WTC11 (cell line): ENCODE results near the gene PAMR1. TPM values are rescaled to one million over a fixed set of nuclear protein-coding genes. Genes with fewer than 3 reads are reported as not detected.
"Not testable (repeated sequence)": the region's sequence is repeated elsewhere in the genome, so short reads cannot be mapped to it uniquely, and the experiment has no call there.

Source experiments
- ATAC-seq: fragments of 200-7000 bp; cut with Tn5 transposase; 2 replicates; pipeline ENCODE4 v1.10.0; 2021; ENCODE audit warnings: mild to moderate bottlenecking, moderate library complexity
- CTCF ChIA-PET: fragments of 300-600 bp; sonication (Branson Sonifier 250); formaldehyde crosslinking; loops from one replicate; lab custom pipeline; 2021; ENCODE audit warnings: antibody characterized with exemption; lab: Charles Lee
- POLR2A ChIA-PET: fragments of 350-600 bp; sonication (Branson Sonifier 250); formaldehyde crosslinking; loops from one replicate; lab custom pipeline; 2021; ENCODE audit warnings: antibody characterized with exemption; lab: Charles Lee
- DNase-seq: peaks from one replicate; pipeline ENCODE4 v3.0.0; 2021; ENCODE audit warnings: low spot score
- H3K27ac Mint-ChIP-seq: 2 replicates; pipeline ENCODE4 v1.8.0; 2021; ENCODE audit warnings: mixed read lengths
- H3K27me3 Mint-ChIP-seq: 2 replicates; pipeline ENCODE4 v1.8.0; 2021; ENCODE audit warnings: low read depth, mild to moderate bottlenecking, moderate library complexity, mixed read lengths
- H3K36me3 Mint-ChIP-seq: 2 replicates; pipeline ENCODE4 v1.8.0; 2021; ENCODE audit warnings: mixed read lengths
- H3K4me1 Mint-ChIP-seq: 2 replicates; pipeline ENCODE4 v1.8.0; 2022; ENCODE audit warnings: mixed read lengths
- H3K4me3 Mint-ChIP-seq: 2 replicates; pipeline ENCODE4 v1.8.0; 2021; ENCODE audit warnings: mild to moderate bottlenecking, moderate library complexity, mixed read lengths
- H3K9me3 Mint-ChIP-seq: 2 replicates; pipeline ENCODE4 v1.8.0; 2021; ENCODE audit warnings: mixed read lengths
- CDX4 ChIP-seq: fragments of 250-450 bp; sonication (Bioruptor Pico); IDR thresholded peaks from 2 replicates; pipeline ENCODE4 v1.9.0; 2021; ENCODE audit warnings: moderate library complexity, mild to moderate bottlenecking, inconsistent platforms, borderline replicate concordance
- ETV6 ChIP-seq: sonication (generic); formaldehyde crosslinking; IDR thresholded peaks from 2 replicates; pipeline ENCODE4 v1.8.1; 2022; ENCODE audit warnings: mild to moderate bottlenecking, missing genetic modification reagents
- FOXJ3 ChIP-seq: sonication (generic); formaldehyde crosslinking; IDR thresholded peaks from 2 replicates; pipeline ENCODE4 v1.9.0; 2021; ENCODE audit warnings: missing genetic modification reagents, mild to moderate bottlenecking, borderline replicate concordance
- FOXK1 ChIP-seq: sonication (generic); formaldehyde crosslinking; IDR thresholded peaks from 2 replicates; pipeline ENCODE4 v1.8.0; 2022; ENCODE audit warnings: mild to moderate bottlenecking, moderate library complexity, missing genetic modification reagents
- FOXP1 ChIP-seq: sonication (generic); formaldehyde crosslinking; IDR thresholded peaks from 2 replicates; pipeline ENCODE4 v1.8.0; 2022; ENCODE audit warnings: missing genetic modification reagents, mild to moderate bottlenecking, moderate library complexity, borderline replicate concordance
- FOXP4 ChIP-seq: sonication (generic); formaldehyde crosslinking; IDR thresholded peaks from 2 replicates; pipeline ENCODE4 v1.8.0; 2022; ENCODE audit warnings: mild to moderate bottlenecking, missing genetic modification reagents
- HMGXB4 ChIP-seq: sonication (generic); formaldehyde crosslinking; IDR thresholded peaks from 2 replicates; pipeline ENCODE4 v1.8.1; 2023; ENCODE audit warnings: mild to moderate bottlenecking, moderate library complexity, missing genetic modification reagents
- NFYB ChIP-seq: sonication (generic); formaldehyde crosslinking; conservative IDR thresholded peaks from 2 replicates; pipeline ENCODE4 v1.8.0; 2022; ENCODE audit warnings: low read depth, missing genetic modification reagents
- RELA ChIP-seq: sonication (generic); formaldehyde crosslinking; IDR thresholded peaks from 2 replicates; pipeline ENCODE4 v1.8.1; 2022; ENCODE audit warnings: missing genetic modification reagents, mild to moderate bottlenecking, borderline replicate concordance
- USF1 ChIP-seq: sonication (generic); formaldehyde crosslinking; IDR thresholded peaks from 2 replicates; pipeline ENCODE4 v1.8.0; 2022; ENCODE audit warnings: mild to moderate bottlenecking, missing genetic modification reagents
- ZMAT4 ChIP-seq: fragments of 250-450 bp; sonication (Bioruptor Pico); IDR thresholded peaks from 2 replicates; pipeline ENCODE4 v1.9.0; 2021; ENCODE audit warnings: mild to moderate bottlenecking
- ZNF317 ChIP-seq: sonication (generic); formaldehyde crosslinking; IDR thresholded peaks from 2 replicates; pipeline ENCODE4 v1.8.1; 2023; ENCODE audit warnings: low read depth, mild to moderate bottlenecking, moderate library complexity, missing genetic modification reagents, borderline replicate concordance
- ZNF396 ChIP-seq: fragments of 250-450 bp; sonication (Bioruptor Pico); IDR thresholded peaks from 2 replicates; pipeline ENCODE4 v1.8.0; 2021; ENCODE audit warnings: mild to moderate bottlenecking, moderate library complexity, borderline replicate concordance
- total RNA-seq: library from RNA; stranded (reverse); gene quantifications from 3 replicates; pipeline ENCODE4 v1.2.3, GENCODE V29; 2021
- TF ChIP-seq, protein P1 (sequence below): sonication (generic); formaldehyde crosslinking; IDR thresholded peaks from 2 replicates; pipeline ENCODE4 v1.8.1; 2022; ENCODE audit warnings: low read depth, mild to moderate bottlenecking, moderate library complexity, missing genetic modification reagents, borderline replicate concordance
- TF ChIP-seq, protein P2 (sequence below): sonication (generic); formaldehyde crosslinking; IDR thresholded peaks from 2 replicates; pipeline ENCODE4 v1.8.0; 2022; ENCODE audit warnings: mild to moderate bottlenecking, missing genetic modification reagents
- TF ChIP-seq, protein P3 (sequence below): fragments of 250-450 bp; sonication (Bioruptor Pico); conservative IDR thresholded peaks from 2 replicates; pipeline ENCODE4 v1.9.0; 2021; ENCODE audit warnings: mild to moderate bottlenecking

Gene PAMR1
- total RNA-seq, 1 experiment from 2014 or later, result 3.2 TPM

DNA sequence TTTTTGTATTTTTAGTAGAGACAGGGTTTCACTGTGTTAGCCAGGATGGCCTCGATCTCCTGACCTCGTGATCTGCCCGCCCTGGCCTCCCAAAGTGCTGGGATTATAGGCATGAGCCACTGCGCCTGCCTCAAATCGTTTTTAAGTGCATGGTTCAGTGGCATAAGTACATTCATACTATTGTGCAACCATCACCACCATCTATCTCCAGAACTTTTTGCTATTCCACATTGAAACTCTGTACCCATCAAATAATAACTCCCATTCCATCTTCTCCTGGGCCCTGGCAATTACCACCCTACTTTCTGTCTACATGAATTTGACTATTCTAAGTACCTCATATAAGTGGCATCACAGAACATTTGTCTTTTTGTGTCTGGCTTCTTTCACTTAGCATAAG is 3.3 kb downstream of the PAMR1 start:
- DNase-seq, ATAC-seq, H3K9me3 Mint-ChIP-seq, H3K27ac Mint-ChIP-seq, H3K4me3 Mint-ChIP-seq, H3K36me3 Mint-ChIP-seq, POLR2A ChIA-PET, CTCF ChIA-PET: not testable (repeated sequence)
- Mint-ChIP-seq H3K4me1 (peaks cover 32% of the 10 kb centered on the region), H3K27me3 (peaks cover 41% of the 10 kb centered on the region)

GRCh38 chr11:35520376-35520775 is 5.0 kb downstream of the PAMR1 start:
- ChIA-PET CTCF (no interaction called here), POLR2A (no interaction called here)

GRCh38 chr11:35518766-35519165 is 6.7 kb downstream of the PAMR1 start:
- TF ChIP-seq ZNF317 (CRISPR knock-in tag), result no peak
- no peak for TF ChIP-seq FOXK1 (CRISPR knock-in tag)
- no peak for TF ChIP-seq ETV6 (CRISPR knock-in tag)
- TF ChIP-seq ZMAT4 (CRISPR knock-in tag), result no peak
- no peak for TF ChIP-seq HMGXB4
- TF ChIP-seq, protein P1, sequence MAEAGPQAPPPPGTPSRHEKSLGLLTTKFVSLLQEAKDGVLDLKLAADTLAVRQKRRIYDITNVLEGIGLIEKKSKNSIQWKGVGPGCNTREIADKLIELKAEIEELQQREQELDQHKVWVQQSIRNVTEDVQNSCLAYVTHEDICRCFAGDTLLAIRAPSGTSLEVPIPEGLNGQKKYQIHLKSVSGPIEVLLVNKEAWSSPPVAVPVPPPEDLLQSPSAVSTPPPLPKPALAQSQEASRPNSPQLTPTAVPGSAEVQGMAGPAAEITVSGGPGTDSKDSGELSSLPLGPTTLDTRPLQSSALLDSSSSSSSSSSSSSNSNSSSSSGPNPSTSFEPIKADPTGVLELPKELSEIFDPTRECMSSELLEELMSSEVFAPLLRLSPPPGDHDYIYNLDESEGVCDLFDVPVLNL (CRISPR knock-in tag), result no peak
- TF ChIP-seq USF1 (CRISPR knock-in tag), result no peak
- TF ChIP-seq, protein P2, sequence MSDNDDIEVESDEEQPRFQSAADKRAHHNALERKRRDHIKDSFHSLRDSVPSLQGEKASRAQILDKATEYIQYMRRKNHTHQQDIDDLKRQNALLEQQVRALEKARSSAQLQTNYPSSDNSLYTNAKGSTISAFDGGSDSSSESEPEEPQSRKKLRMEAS (CRISPR knock-in tag), result no peak
- no peak for TF ChIP-seq CDX4 (CRISPR knock-in tag)
- no peak for TF ChIP-seq FOXP1 (CRISPR knock-in tag)
- TF ChIP-seq, protein P3, sequence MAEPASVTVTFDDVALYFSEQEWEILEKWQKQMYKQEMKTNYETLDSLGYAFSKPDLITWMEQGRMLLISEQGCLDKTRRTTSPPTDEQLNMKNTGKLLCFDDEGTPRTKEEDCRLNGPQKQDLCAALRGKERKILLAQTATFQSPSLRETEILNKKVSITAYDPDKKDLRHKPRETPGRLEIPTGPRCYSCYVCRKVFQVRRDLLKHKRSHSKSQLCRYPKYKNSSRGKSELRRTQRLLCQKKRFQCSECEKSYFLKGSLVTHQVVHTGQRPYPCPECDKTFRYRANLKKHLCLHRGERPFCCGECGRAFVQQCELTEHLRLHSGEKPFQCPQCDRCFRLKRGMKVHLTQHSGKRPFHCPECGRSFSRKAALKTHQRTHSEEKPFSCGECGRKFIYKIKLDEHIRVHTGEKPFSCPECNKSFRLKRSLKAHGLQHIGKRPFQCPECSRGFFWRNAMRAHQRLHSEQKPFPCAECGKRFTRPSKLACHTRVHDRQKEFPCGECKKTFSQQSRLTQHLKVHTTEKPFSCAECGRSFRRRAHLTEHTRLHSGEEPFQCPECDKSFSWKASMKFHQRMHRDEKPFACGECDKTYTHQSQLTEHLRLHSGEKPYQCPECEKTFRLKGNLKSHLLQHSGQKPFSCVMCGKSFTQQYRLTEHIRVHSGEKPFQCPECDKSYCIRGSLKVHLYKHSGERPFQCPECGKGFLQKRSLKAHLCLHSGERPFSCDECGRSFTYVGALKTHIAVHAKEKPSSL (CRISPR knock-in tag), result no peak
- TF ChIP-seq FOXJ3 (CRISPR knock-in tag), result no peak
- no peak for DNase-seq
- H3K27ac Mint-ChIP-seq, result no peak overlapping the region
- H3K4me3 Mint-ChIP-seq, result no peak overlapping the region
- H3K9me3 Mint-ChIP-seq, result no peaks in the 10 kb centered on the region
- no peak for ATAC-seq
- ChIA-PET POLR2A (no interaction called here), CTCF (no interaction called here)
- no peaks in the 10 kb centered on the region for H3K36me3 Mint-ChIP-seq
- H3K27me3 Mint-ChIP-seq, result peaks cover 22% of the 10 kb centered on the region
- H3K4me1 Mint-ChIP-seq, result peaks cover 19% of the 10 kb centered on the region

More at GRCh38 chr11:35520376-35520775, 5.0 kb downstream of the PAMR1 start:
- no peak for DNase-seq
- peaks cover 32% of the 10 kb centered on the region for H3K27me3 Mint-ChIP-seq
- TF ChIP-seq ZNF396, result no peak
- TF ChIP-seq FOXP4 (CRISPR knock-in tag), result no peak
- no peak for TF ChIP-seq RELA (CRISPR knock-in tag)
- no peak for TF ChIP-seq NFYB
- H3K27ac Mint-ChIP-seq, result no peak overlapping the region
- H3K4me3 Mint-ChIP-seq, result no peak overlapping the region
- H3K4me1 Mint-ChIP-seq, result peaks cover 29% of the 10 kb centered on the region
- no peaks in the 10 kb centered on the region for H3K9me3 Mint-ChIP-seq
- ATAC-seq, result no peak
- no peaks in the 10 kb centered on the region for H3K36me3 Mint-ChIP-seq
